HG02763 (cell line): ENCODE results near the gene LRRC17.

Experiments
- ATAC-seq: cut with Tn5 transposase; IDR thresholded peaks from one replicate; pipeline ENCODE4 v1.9.1; 2021; ENCODE audit warnings: mild to moderate bottlenecking, moderate library complexity; ENCODE audit not compliant: unreplicated experiment

Gene LRRC17, protein sequence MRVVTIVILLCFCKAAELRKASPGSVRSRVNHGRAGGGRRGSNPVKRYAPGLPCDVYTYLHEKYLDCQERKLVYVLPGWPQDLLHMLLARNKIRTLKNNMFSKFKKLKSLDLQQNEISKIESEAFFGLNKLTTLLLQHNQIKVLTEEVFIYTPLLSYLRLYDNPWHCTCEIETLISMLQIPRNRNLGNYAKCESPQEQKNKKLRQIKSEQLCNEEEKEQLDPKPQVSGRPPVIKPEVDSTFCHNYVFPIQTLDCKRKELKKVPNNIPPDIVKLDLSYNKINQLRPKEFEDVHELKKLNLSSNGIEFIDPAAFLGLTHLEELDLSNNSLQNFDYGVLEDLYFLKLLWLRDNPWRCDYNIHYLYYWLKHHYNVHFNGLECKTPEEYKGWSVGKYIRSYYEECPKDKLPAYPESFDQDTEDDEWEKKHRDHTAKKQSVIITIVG

GRCh38 chr7:102912742-102913141, at the start of gene LRRC17:
Gene LRRC17 (plus strand): TSS chr7:102913000. CDS start chr7:102933914, 20,914 bp downstream.
- no peak for ATAC-seq

GRCh38 chr7:102864958-102865357, 47.8 kb upstream of the LRRC17 start:
- no peak for ATAC-seq

DNA sequence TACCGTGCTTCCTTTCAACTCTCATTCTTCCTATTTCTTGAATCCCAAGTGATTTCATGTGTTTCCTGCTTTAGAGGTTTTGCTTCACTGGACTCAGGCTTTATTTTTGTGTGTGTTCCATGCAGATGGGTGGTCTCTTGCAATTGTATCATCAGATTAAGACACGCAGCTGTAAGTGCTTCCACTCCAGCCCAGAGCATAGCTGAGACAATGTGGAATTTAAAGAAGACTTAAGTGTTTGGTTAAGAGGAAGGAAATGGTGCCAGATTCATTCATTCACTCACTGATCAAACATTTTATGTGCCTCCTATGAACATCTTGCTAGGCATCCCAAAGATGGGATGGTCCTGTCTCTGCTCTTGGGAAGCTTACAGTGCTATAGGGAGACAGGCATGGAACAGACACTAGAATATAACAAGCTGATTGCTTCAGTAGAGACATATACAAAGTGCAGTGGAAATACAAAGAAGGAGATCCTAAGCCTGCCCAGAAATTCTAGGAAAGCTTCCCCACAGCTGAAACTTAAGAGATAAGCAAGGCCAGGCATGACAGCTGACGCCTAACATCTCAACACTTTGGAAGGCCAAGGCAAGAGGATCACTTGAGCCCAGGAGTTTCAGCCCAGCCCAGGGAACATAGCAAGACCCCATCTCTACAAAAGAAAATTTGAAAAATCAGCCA, 46.1 kb upstream of the LRRC17 start:
- ATAC-seq: no peak

DNA sequence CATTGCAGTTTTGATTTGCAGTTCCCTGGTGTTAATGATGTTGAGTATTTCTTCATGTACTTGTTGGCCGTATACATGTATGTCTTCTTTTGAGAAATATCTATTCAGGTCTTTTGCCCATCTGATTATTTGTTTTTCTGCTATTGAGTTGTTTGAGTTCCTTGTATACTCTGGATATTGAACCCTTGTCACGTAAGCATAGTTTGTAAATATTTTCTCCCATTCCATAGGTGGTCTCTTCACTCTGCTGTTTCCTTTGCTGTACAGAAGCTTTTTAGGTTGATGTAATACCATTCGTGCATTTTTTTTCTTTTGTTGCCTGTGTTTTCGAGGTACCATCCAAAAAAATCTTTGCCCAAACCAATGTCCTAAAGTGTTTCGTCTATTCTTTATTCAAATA, 43.6 kb upstream of the LRRC17 start:
- no peak for ATAC-seq

GRCh38 chr7:102872460-102872859, 40.3 kb upstream of the LRRC17 start:
- no peak for ATAC-seq

DNA sequence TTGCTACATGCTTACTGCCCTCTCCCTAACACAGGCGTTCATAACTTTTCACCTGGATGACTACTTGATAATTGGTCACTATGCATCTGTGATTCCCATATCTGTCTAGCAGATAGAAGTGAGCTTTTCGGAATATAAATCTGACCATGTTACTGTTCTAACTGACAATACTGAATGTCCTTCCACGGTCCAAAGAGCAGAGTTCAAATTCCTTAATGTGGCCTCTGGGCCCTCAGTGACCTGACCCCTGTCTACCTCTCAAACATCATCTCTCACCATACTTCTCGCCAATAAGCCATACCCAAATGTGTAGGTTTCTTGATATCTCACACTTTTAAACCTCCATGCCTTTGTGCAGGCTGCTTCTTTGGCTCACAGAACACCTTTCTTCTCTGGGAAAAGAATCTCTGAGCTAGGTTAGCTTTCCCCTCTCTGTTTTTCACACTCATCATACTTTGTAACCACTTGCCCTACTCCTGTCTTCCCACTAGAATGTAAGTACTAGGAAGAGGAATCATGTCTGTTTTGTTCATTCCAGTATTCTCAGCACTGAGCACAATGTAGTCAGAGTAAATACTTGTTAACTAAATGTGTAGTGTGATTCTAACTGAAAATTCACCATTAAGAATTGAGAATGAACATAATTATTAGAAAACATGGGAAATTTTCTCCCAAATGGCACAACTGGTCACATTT, 39.2 kb upstream of the LRRC17 start:
- ATAC-seq: peak; percentile 29

- peak; percentile 95 for ATAC-seq
Measured at GRCh38 chr7:102874166-102874829, 38.5 kb upstream of the LRRC17 start.

GRCh38 chr7:102874966-102875365, 37.8 kb upstream of the LRRC17 start:
- no peak for ATAC-seq

- ATAC-seq: no peak
Measured at GRCh38 chr7:102875700-102876295, 37.0 kb upstream of the LRRC17 start.

DNA sequence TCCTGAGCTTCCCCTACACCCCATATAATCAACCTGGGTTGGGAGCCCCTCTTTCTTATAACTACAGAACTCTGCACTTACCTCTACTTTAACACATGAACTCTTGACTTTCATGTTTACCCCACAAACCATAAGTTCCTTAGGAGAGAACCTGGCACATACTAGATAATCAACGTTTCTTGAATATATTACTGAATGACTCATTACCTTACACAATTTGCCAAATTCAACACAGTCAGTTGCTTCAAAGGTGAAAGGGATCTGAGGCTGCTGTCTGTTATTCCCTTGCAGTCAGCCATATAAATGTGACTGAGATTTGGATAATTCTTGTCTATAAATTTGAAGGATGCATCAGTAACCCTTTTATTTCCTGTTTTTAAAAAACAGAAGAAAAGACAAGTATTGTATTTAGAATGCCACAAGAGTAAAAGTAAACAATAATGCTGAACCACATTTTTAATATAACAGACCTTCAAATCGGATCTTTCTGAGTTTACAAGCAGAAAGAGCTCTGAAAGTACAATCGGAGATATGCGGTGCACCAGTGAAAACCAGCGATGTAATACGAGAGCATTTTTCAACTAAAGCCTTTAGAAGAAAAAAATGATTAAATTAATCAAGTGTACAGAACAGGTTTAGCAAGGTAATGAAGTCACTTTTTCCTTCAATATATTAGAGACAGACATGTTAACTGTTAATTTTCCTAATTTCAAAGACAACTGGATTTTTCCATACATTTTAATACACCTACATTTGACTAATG, 29.5 kb upstream of the LRRC17 start:
- no peak for ATAC-seq

DNA sequence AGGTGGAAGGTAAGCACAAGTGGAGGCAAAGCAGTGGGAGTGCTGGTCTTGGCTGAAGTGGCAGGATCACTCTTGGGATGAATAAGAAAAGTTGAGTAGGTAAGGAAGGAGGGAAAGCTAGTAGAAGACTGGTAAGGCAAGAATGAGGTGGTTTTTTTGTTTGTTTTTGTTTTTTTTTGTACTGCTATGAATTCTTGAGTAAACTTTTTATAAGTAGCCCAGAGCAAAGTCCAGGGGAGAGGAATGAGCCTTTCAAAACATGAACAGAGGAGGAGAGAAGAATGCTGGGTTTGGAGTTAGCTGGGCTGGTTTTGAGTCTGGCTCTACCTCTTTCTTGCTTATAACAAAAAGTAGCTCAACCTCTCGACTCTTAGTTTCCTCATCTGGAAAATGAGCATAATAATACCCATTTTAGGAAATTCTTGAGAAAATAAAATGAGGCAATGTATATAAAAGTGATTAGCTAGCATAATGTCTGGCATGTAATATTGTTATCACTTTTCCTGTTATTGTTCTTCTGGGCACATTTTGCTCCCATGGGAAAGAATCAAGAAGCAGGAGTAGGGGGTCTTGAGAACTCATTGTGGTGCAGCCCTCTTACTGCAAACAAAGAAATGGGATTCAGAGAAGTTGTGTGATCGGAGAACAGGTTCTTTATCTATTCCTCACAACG, 24.1 kb upstream of the LRRC17 start:
- ATAC-seq: no peak

GRCh38 chr7:102889851-102890250, 22.9 kb upstream of the LRRC17 start:
- ATAC-seq: no peak

DNA sequence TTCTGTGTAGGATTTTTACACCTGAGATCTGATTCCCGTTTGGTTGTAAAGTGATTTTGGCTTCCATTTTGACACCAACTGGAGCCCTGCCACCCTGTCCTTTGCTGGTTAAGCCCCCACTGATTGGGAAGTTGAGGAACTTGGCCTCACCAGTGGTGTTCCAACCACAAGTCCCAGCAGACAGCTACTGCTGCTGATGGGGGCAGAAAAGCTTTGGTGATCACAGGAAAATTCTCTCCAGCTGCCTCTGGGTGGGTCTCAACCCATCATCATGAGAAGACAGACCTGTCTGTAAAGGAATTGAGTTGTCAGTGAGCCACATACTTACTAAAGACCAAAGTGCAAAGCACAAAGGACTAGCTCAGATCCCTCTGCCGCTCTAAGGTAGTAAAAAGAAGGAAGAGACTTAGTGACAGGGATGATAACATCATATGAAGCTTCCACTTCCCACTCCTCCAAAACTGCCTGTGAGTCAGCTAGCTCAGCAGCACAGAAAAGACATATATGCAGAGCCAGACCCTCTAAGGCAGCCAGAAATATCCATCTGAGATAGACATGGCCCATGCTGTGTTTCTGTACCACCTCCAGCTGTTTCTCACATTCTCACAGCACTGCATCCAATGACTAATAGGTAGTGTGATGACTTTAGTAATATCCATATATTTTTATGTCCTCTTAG, 22.4 kb upstream of the LRRC17 start:
- no peak for ATAC-seq

GRCh38 chr7:102890971-102891692, 21.7 kb upstream of the LRRC17 start:
- ATAC-seq: no peak

GRCh38 chr7:102891693-102892261, 21.0 kb upstream of the LRRC17 start:
- ATAC-seq: no peak

DNA sequence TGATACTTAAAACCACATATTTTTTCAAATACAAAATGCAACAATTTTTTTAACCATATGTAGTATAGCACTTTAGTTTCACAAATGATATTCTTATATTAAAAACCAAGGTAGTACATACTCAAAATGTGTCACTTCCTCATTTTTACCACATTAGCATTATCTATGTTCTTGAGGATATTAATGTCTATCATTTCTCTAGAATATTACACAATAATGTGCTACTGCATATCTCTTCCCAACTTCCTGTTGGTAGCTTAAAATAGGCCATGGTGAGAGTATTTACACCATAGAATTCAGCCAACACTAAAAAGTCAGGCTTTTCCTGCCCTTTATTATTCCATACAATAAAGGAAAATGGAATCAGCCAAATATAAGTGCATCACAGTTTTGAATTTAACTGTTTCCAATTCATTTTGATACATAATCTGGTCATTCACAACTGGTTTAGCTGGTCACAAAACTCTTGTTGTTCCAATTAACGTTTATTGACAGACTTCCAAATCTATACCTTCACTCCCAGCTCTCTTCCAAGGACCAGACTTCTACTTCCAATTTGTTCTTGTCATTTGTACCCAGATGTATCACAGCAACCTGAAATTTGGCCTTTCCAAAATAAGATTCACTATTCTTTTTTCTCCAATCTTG, 20.0 kb upstream of the LRRC17 start:
- no peak for ATAC-seq

GRCh38 chr7:102895602-102896001, 17.2 kb upstream of the LRRC17 start:
- ATAC-seq: no peak
